Measurements from ENCODE around the gene UMODL1.

Gene UMODL1

GRCh38 chr21:42140196-42140934 lies 69.2 kb downstream of the UMODL1 start:
- peaks cover 34% of the 10 kb centered on the region for H3K4me1 ChIP-seq (ENCODE audit: insufficient read depth, low read length)
- H3K36me3 ChIP-seq (ENCODE audit: insufficient read depth, low read length) = no peaks in the 10 kb centered on the region
- H3K4me2 ChIP-seq (ENCODE audit: insufficient read depth, low read length) = peak overlapping the region; percentile 30
- ATAC-seq (ENCODE audit: insufficient read depth, low read depth) (peak; percentile 85), DNase-seq (peak; percentile 82)
- peak overlapping the region; percentile 83 for H3K27ac ChIP-seq (ENCODE audit: low read length)
- peak overlapping the region; percentile 23 for H3K9ac ChIP-seq (ENCODE audit: low read depth, low read length)
- no peaks in the 10 kb centered on the region for H3K79me2 ChIP-seq (ENCODE audit: insufficient read depth, low read length)
- no peak overlapping the region for H2AFZ ChIP-seq (ENCODE audit: low read depth, low read length)
- H3K4me3 ChIP-seq (ENCODE audit: low read depth in 1 of 2, low read length in 2 of 2) = no peak overlapping the region
- H4K20me1 ChIP-seq (ENCODE audit: insufficient read depth, low read length) = no peaks in the 10 kb centered on the region
- H3K9me3 ChIP-seq (ENCODE audit: insufficient read depth, low read length, severe bottlenecking) = no peaks in the 10 kb centered on the region
- TF ChIP-seq CTCF (IDR thresholded peaks at IDR 0.05; ENCODE audit: borderline replicate concordance, extremely low read depth, low read length, poor library complexity, severe bottlenecking) (peak; percentile 20), EZH2 (IDR thresholded peaks at IDR 0.05; ENCODE audit: borderline replicate concordance, low read depth, low read length, severe bottlenecking) (no peak)
- no peaks in the 10 kb centered on the region for H3K27me3 ChIP-seq (ENCODE audit: insufficient read depth, low read length, poor library complexity)

GRCh38 chr21:42141643-42142042 lies 70.5 kb downstream of the UMODL1 start:
- DNase-seq = no peak
- TF ChIP-seq CTCF (IDR thresholded peaks at IDR 0.05; ENCODE audit: borderline replicate concordance, extremely low read depth, low read length, poor library complexity, severe bottlenecking) (no peak), EZH2 (IDR thresholded peaks at IDR 0.05; ENCODE audit: borderline replicate concordance, low read depth, low read length, severe bottlenecking) (no peak)
- Histone ChIP-seq H3K79me2 (ENCODE audit: insufficient read depth, low read length) (no peaks in the 10 kb centered on the region), H3K9me3 (ENCODE audit: insufficient read depth, low read length, severe bottlenecking) (no peaks in the 10 kb centered on the region), H3K27me3 (ENCODE audit: insufficient read depth, low read length, poor library complexity) (no peaks in the 10 kb centered on the region), H3K27ac (ENCODE audit: low read length) (peak overlapping the region; percentile 83), H4K20me1 (ENCODE audit: insufficient read depth, low read length) (no peaks in the 10 kb centered on the region), H3K9ac (ENCODE audit: low read depth, low read length) (no peak overlapping the region), H2AFZ (ENCODE audit: low read depth, low read length) (no peak overlapping the region), H3K36me3 (ENCODE audit: insufficient read depth, low read length) (no peaks in the 10 kb centered on the region), H3K4me3 (ENCODE audit: low read depth in 1 of 2, low read length in 2 of 2) (no peak overlapping the region), H3K4me2 (ENCODE audit: insufficient read depth, low read length) (no peak overlapping the region), H3K4me1 (ENCODE audit: insufficient read depth, low read length) (peaks cover 41% of the 10 kb centered on the region)
- no peak for ATAC-seq (ENCODE audit: insufficient read depth, low read depth)

GRCh38 chr21:42142141-42142540 lies 71.0 kb downstream of the UMODL1 start:
- H3K79me2 ChIP-seq (ENCODE audit: insufficient read depth, low read length) = no peaks in the 10 kb centered on the region
- no peak overlapping the region; the same call in 1 of the 2 replicates for H3K27ac ChIP-seq (ENCODE audit: low read length)
- TF ChIP-seq CTCF (IDR thresholded peaks at IDR 0.05; ENCODE audit: borderline replicate concordance, extremely low read depth, low read length, poor library complexity, severe bottlenecking) (no peak), EZH2 (IDR thresholded peaks at IDR 0.05; ENCODE audit: borderline replicate concordance, low read depth, low read length, severe bottlenecking) (no peak)
- ATAC-seq (ENCODE audit: insufficient read depth, low read depth) = no peak
- no peak overlapping the region for H3K9ac ChIP-seq (ENCODE audit: low read depth, low read length)
- no peak overlapping the region for H3K4me2 ChIP-seq (ENCODE audit: insufficient read depth, low read length)
- no peaks in the 10 kb centered on the region for H3K9me3 ChIP-seq (ENCODE audit: insufficient read depth, low read length, severe bottlenecking)
- no peak for DNase-seq
- no peak overlapping the region for H3K4me3 ChIP-seq (ENCODE audit: low read depth in 1 of 2, low read length in 2 of 2)
- no peak overlapping the region for H2AFZ ChIP-seq (ENCODE audit: low read depth, low read length)
- H3K27me3 ChIP-seq (ENCODE audit: insufficient read depth, low read length, poor library complexity) = no peaks in the 10 kb centered on the region
- H3K4me1 ChIP-seq (ENCODE audit: insufficient read depth, low read length) = peaks cover 41% of the 10 kb centered on the region
- H4K20me1 ChIP-seq (ENCODE audit: insufficient read depth, low read length) = no peaks in the 10 kb centered on the region
- no peaks in the 10 kb centered on the region for H3K36me3 ChIP-seq (ENCODE audit: insufficient read depth, low read length)
